Kidney epithelial cell (primary cell): ENCODE results near the gene LCN10. TPM values are rescaled to one million over a fixed set of nuclear protein-coding genes. Genes with fewer than 3 reads are reported as not detected.

Experiments used
- DNase-seq: peaks from one replicate; pipeline ENCODE4 v3.0.0-alpha.2; 2010; ENCODE audit warnings: low read depth
- H3K27me3 ChIP-seq: 2 replicates; pipeline ENCODE4 v1.6.0; 2011; ENCODE audit warnings: low read length; ENCODE audit not compliant: control insufficient read depth, insufficient read depth
- H3K36me3 ChIP-seq: 2 replicates; pipeline ENCODE4 v1.5.1; 2011; ENCODE audit warnings: low read length; ENCODE audit not compliant: control insufficient read depth, insufficient read depth
- H3K4me3 ChIP-seq: 2 replicates; pipeline ENCODE4 v1.5.1; 2011; ENCODE audit warnings: low read depth, mild to moderate bottlenecking, control low read depth, low read length
- total RNA-seq: library from RNA; depleted of rRNA; stranded (reverse); fragments of >200 nt; gene quantifications from 2 replicates; pipeline ENCODE4 v1.2.3, GENCODE V29; 2015
- TF ChIP-seq, protein P1 (sequence below): IDR thresholded peaks from 2 replicates; pipeline ENCODE4 v1.5.1; 2011; ENCODE audit warnings: mild to moderate bottlenecking, moderate library complexity, low read length, control low read depth, inconsistent platforms; ENCODE audit not compliant: insufficient read depth, poor library complexity, severe bottlenecking

The LCN10 gene
- total RNA-seq, 1 donor from 2014 or later: not detected

DNA sequence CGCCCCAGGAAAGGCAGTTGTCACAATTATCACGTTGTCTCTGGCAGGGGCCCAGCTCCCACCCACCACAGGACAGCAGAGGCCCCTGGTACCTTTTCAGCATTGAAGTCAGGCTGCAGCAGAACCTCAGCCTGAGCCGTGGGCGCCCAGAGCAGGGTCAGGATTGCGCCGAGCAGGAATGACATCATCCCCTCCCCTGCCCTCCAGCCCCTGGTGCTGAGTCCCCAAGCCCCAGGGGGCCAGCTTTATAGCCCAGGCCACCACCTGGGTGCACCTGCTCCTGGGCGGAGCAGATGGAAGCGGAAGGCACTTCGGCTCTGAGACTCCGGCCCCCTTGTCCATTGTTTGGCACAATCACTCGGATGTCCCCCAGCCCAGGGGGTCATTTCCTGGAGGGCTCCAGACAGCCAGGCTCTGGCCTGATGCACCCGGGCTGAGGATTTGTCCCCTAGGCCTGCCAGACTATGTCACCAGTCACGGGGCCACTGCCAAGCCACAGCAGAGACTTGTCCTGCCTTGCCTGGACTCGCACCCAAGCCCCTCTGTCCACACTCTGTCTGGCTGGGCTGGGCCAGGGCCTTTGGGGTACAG lies 21.7 kb upstream of the LCN10 start, which contains the start of gene LCN15:
TSS of gene LCN15 (minus strand) at position 218 of the 591 bp plus-strand sequence. CDS start at position 188, 30 bp downstream.
- no peak for DNase-seq
- Histone ChIP-seq H3K36me3 (no peaks in the 10 kb centered on the region), H3K4me3 (no peak within 1 kb of the TSS), H3K27me3 (peaks cover 22% of the 10 kb centered on the region)
- TF ChIP-seq, protein P1, sequence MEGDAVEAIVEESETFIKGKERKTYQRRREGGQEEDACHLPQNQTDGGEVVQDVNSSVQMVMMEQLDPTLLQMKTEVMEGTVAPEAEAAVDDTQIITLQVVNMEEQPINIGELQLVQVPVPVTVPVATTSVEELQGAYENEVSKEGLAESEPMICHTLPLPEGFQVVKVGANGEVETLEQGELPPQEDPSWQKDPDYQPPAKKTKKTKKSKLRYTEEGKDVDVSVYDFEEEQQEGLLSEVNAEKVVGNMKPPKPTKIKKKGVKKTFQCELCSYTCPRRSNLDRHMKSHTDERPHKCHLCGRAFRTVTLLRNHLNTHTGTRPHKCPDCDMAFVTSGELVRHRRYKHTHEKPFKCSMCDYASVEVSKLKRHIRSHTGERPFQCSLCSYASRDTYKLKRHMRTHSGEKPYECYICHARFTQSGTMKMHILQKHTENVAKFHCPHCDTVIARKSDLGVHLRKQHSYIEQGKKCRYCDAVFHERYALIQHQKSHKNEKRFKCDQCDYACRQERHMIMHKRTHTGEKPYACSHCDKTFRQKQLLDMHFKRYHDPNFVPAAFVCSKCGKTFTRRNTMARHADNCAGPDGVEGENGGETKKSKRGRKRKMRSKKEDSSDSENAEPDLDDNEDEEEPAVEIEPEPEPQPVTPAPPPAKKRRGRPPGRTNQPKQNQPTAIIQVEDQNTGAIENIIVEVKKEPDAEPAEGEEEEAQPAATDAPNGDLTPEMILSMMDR: no peak

DNA sequence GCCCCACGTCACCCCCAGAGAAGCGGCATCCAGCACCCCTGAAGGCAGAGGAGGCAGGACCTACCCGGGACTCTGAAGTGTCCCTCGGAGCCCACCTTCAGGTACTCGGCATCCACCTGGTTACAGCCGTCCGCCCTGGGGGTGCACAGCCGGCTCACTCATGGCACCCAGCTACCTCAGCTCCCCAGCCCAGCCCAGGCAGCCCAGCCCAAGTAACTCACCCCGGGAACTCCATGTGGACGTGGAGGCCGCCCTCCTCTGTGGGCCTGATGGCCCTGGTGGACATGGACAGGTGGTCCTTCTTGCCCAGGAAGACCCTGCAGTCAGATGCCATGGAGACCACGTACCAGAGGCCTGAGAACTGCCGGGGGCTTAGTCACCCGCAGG lies 20.9 kb upstream of the LCN10 start:
- DNase-seq: no peak
- Histone ChIP-seq H3K36me3 (no peaks in the 10 kb centered on the region), H3K27me3 (peaks cover 22% of the 10 kb centered on the region), H3K4me3 (no peak overlapping the region)
- TF ChIP-seq, protein P1: no peak

DNA sequence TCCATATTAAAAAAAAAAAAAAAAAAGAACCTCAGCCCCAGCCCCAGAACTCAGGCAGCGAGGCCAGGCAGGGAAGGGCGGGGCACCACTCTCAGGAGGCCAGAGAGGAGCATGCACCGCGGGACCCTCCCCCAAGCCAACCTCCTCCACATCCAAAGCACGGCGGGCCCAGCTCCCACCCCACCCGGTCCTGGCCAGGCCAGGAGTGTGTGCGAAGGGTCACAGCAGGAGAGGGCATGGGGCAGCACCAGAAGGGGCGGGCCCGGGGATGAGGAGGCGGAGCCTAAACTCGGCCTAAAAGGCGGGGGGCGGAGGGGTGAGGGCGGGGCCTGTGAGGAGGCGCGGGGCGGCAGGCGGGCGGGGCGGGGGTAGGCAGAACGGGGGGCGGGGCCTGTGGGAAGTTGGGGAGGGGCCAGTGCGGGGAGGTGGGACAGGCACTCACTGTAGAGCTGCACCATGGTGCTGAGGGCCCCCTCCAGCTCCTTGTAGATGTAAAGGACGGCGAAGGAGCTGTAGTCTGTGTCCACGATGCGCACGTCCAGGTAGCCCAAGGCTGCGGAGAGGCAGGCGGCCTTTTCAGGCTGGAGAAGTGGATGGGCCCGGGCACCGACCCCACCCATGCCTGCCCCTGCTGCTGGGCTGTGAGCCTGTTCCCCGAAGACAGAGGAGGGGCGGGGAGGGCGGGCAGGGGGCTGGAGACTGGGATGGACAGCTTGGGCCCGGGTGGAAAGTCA lies 20.3 kb upstream of the LCN10 start:
- TF ChIP-seq, protein P1: no peak
- Histone ChIP-seq H3K36me3 (no peaks in the 10 kb centered on the region), H3K27me3 (peaks cover 24% of the 10 kb centered on the region), H3K4me3 (no peak overlapping the region)
- DNase-seq: no peak

DNA sequence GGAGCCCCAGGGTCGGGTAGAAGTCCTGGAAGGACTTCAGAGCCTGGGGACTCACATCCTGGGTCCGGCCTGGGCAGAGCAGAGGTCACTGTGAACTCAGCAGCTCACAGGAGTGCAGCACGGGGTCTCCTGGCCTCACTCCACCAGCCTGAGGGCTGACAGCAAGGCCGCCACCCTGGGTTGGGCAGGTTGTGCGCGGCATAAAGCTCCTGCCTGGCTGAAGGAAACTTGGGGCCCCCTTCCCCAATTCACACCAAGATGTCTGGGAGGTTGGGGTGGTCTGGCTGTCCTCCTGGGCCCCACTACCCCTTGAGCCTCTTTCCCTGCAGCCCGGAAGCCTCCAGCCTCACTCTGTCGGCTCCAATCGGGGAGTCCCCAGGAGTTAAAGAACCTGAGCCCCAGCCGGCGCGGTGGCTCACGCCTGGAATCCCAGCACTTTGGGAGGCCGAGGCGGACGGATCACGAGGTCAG lies 19.5 kb upstream of the LCN10 start:
- H3K4me3 ChIP-seq: no peak overlapping the region
- TF ChIP-seq, protein P1: no peak
- H3K36me3 ChIP-seq: no peaks in the 10 kb centered on the region
- no peak for DNase-seq
- peaks cover 24% of the 10 kb centered on the region for H3K27me3 ChIP-seq

DNA sequence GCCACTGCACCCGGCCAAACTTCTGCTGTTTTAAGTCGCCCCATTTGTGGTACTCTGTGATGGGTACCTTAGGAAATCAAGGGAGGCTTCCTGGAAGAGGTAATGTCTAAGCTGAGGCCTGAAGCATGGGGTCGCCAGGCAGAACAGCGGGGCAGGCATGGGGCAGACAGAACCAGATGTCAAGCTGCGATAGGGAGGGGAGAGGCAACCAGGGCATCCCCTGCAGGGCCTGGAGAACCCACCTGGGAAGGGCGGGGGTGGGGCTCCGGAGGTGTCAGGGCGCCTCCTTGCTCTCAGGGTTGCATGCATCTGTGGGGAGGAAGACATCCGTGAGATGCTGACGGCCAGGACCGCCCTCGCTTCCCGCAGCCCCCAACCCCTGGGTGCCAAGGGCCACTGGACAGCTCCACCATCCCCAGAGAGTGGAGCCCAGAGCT lies 18.8 kb upstream of the LCN10 start:
- TF ChIP-seq, protein P1: no peak
- no peaks in the 10 kb centered on the region for H3K36me3 ChIP-seq
- no peak for DNase-seq
- peaks cover 31% of the 10 kb centered on the region for H3K27me3 ChIP-seq
- no peak overlapping the region for H3K4me3 ChIP-seq
